Mesothelial cell of epicardium (in vitro differentiated cells): ENCODE measurements around the gene SYCP2. TPM values are rescaled to one million over a fixed set of nuclear protein-coding genes. Genes with fewer than 3 reads are reported as not detected.
"Not testable (repeated sequence)": the region's sequence is repeated elsewhere in the genome, so short reads cannot be mapped to it uniquely, and the experiment has no call there.

Source experiments
- DNase-seq, 2 experiments: peaks; one replicate each; pipeline ENCODE4 v3.0.0; 2021; ENCODE audit warnings: low spot score in 2 of 2; ENCODE audit not compliant: unreplicated experiment in 2 of 2
- H3K27ac Mint-ChIP-seq: 2 replicates; pipeline ENCODE4 v1.8.0; 2021; ENCODE audit warnings: mixed read lengths
- H3K27me3 Mint-ChIP-seq: 2 replicates; pipeline ENCODE4 v1.8.0; 2021; ENCODE audit warnings: low read depth, mixed read lengths
- H3K36me3 Mint-ChIP-seq: 2 replicates; pipeline ENCODE4 v1.8.0; 2021; ENCODE audit warnings: mixed read lengths
- H3K4me1 Mint-ChIP-seq: 2 replicates; pipeline ENCODE4 v1.8.0; 2021; ENCODE audit warnings: mixed read lengths
- H3K4me3 Mint-ChIP-seq: 2 replicates; pipeline ENCODE4 v1.8.0; 2021; ENCODE audit warnings: mild to moderate bottlenecking, moderate library complexity, mixed read lengths
- H3K9me3 Mint-ChIP-seq: 2 replicates; pipeline ENCODE4 v1.8.0; 2021; ENCODE audit warnings: mixed read lengths
- CTCF ChIP-seq: fragments of 200-600 bp; sonication (generic); IDR thresholded peaks from one replicate; pipeline ENCODE4 v1.5.0; 2021; ENCODE audit warnings: antibody characterized with exemption; ENCODE audit not compliant: unreplicated experiment
- total RNA-seq: library from RNA; stranded (reverse); gene quantifications from 3 replicates; pipeline ENCODE4 v1.2.1, GENCODE V29; 2021

Gene SYCP2
- total RNA-seq, 1 donor from 2014 or later, result 2.3 TPM

- Mint-ChIP-seq H3K9me3 (no peaks in the 10 kb centered on the region), H3K27ac (no peak overlapping the region), H3K4me1 (peaks cover under 1% of the 10 kb centered on the region)
Observed at GRCh38 chr20:59971428-59971827, 38.0 kb upstream of the SYCP2 start.

GRCh38 chr20:59966428-59966827 lies 33.0 kb upstream of the SYCP2 start:
- no peak for TF ChIP-seq CTCF
- Mint-ChIP-seq H3K36me3 (no peaks in the 10 kb centered on the region), H3K4me1 (peaks cover 6% of the 10 kb centered on the region), H3K9me3 (no peaks in the 10 kb centered on the region), H3K27me3 (peaks cover 1% of the 10 kb centered on the region), H3K27ac (no peak overlapping the region), H3K4me3 (no peak overlapping the region)
- no peak for DNase-seq

More at GRCh38 chr20:59971428-59971827, 38.0 kb upstream of the SYCP2 start:
- Mint-ChIP-seq H3K36me3 (no peaks in the 10 kb centered on the region), H3K27me3 (peaks cover 1% of the 10 kb centered on the region), H3K4me3 (no peak overlapping the region)
- TF ChIP-seq CTCF, result no peak
- DNase-seq, result no peak

- Mint-ChIP-seq H3K9me3 (no peaks in the 10 kb centered on the region), H3K4me1 (peaks cover 18% of the 10 kb centered on the region), H3K27me3 (peaks cover 1% of the 10 kb centered on the region), H3K27ac (no peak overlapping the region), H3K36me3 (no peaks in the 10 kb centered on the region), H3K4me3 (no peak overlapping the region)
- TF ChIP-seq CTCF, result no peak
- DNase-seq, result no peak
Observed at GRCh38 chr20:59962155-59962554, 28.7 kb upstream of the SYCP2 start.

- TF ChIP-seq CTCF, result no peak
- Mint-ChIP-seq H3K27ac (no peak overlapping the region), H3K27me3 (no peaks in the 10 kb centered on the region), H3K36me3 (no peaks in the 10 kb centered on the region), H3K9me3 (no peaks in the 10 kb centered on the region), H3K4me1 (peaks cover 18% of the 10 kb centered on the region), H3K4me3 (no peak overlapping the region)
- DNase-seq, result no peak
Observed at GRCh38 chr20:59961423-59961822, 28.0 kb upstream of the SYCP2 start.

GRCh38 chr20:59958626-59959025 lies 25.2 kb upstream of the SYCP2 start:
- TF ChIP-seq CTCF, result no peak
- Mint-ChIP-seq H3K4me3 (no peak overlapping the region), H3K27me3 (no peaks in the 10 kb centered on the region), H3K9me3 (no peaks in the 10 kb centered on the region), H3K27ac (no peak overlapping the region), H3K36me3 (no peaks in the 10 kb centered on the region), H3K4me1 (peaks cover 18% of the 10 kb centered on the region)
- DNase-seq, result no peak

GRCh38 chr20:59958123-59958522 lies 24.7 kb upstream of the SYCP2 start, which contains the start of gene CDH26:
TSS of gene CDH26 (plus strand) at chr20:59958423. CDS start at chr20:59958727, 304 bp downstream.
- Mint-ChIP-seq H3K4me1 (peaks cover 18% of the 10 kb centered on the region), H3K27ac (no peak within 1 kb of the TSS), H3K4me3 (no peak within 1 kb of the TSS), H3K27me3 (no peaks in the 10 kb centered on the region), H3K9me3 (no peaks in the 10 kb centered on the region), H3K36me3 (no peaks in the 10 kb centered on the region)
- no peak for DNase-seq
- TF ChIP-seq CTCF, result no peak

- DNase-seq, H3K9me3 Mint-ChIP-seq, H3K4me3 Mint-ChIP-seq, H3K27ac Mint-ChIP-seq, H3K27me3 Mint-ChIP-seq, H3K36me3 Mint-ChIP-seq: not testable (repeated sequence)
- peaks cover 18% of the 10 kb centered on the region for H3K4me1 Mint-ChIP-seq
Observed at GRCh38 chr20:59957568-59957967, 24.1 kb upstream of the SYCP2 start.
